HepG2 (cell line): ENCODE results near the gene CD79A. TPM values are rescaled to one million over a fixed set of nuclear protein-coding genes. Genes with fewer than 3 reads are reported as not detected.

Experiments
- ATAC-seq: fragments of 200-7000 bp; cut with Tn5 transposase; 3 replicates; pipeline ENCODE4 v1.9.1; 2020; ENCODE audit warnings: mild to moderate bottlenecking, moderate library complexity
- BruUV-seq: library from RNA; stranded (reverse); fragments of 400-500 nt; replicated peaks from 2 replicates; lab custom pipeline; 2021; lab: Mats Ljungman, UMichigan
- CTCF ChIA-PET: fragments of 300-600 bp; formaldehyde crosslinking; extraction: SDS; loops from one replicate; lab custom pipeline; 2021; ENCODE audit warnings: low total read pairs, inconsistent platforms, low intra/inter-chr PET ratio; lab: Yijun Ruan, JAX
- POLR2A ChIA-PET: fragments of 350-600 bp; sonication (Branson Sonifier 250); formaldehyde crosslinking; loops from one replicate; lab custom pipeline; 2020; ENCODE audit warnings: antibody characterized with exemption, inconsistent platforms; lab: Yijun Ruan, JAX
- DNase-seq: peaks from one replicate; pipeline ENCODE4 v3.0.0-alpha.2; 2015; ENCODE audit warnings: low spot score
- FAIRE-seq: peaks from 3 replicates; lab custom pipeline; 2011; peaks lifted over from hg19 to GRCh38; lab: Jason Lieb, UNC
- H2AFZ ChIP-seq: one replicate; pipeline ENCODE4 v1.6.1; 2011; ENCODE audit warnings: low read length, inconsistent platforms
- H3K27ac ChIP-seq: fragments of 300-600 bp; 3 replicates; pipeline ENCODE4 v1.8.0; 2011; ENCODE audit warnings: mixed run types, mild to moderate bottlenecking, mixed read lengths, low read length, inconsistent platforms; ENCODE audit not compliant: insufficient read depth; ENCODE audit errors: extremely low read length
- H3K27me3 ChIP-seq, 2 experiments: fragments of 200-600 bp in 1 of 2; 2 replicates in 1 of 2; 3 replicates in 1 of 2; pipeline versions ENCODE4 v1.6.0 to v1.8.0; 2011; ENCODE audit warnings: low read length in 2 of 2, mild to moderate bottlenecking in 2 of 2, moderate library complexity in 2 of 2, inconsistent platforms in 1 of 2; ENCODE audit not compliant: insufficient read depth in 2 of 2, control insufficient read depth in 1 of 2
- H3K36me3 ChIP-seq, 2 experiments: fragments of 200-600 bp in 1 of 2; replicated peaks in 1 of 2; 2 replicates in 1 of 2; 3 replicates in 1 of 2; pipeline versions ENCODE4 v1.5.1 to v1.8.0; 2011; ENCODE audit warnings: low read length in 2 of 2, inconsistent platforms in 1 of 2; ENCODE audit not compliant: insufficient read depth in 2 of 2, control insufficient read depth in 1 of 2
- H3K4me1 ChIP-seq: 2 replicates; pipeline ENCODE4 v1.5.1; 2012; ENCODE audit warnings: low read length, inconsistent platforms; ENCODE audit not compliant: insufficient read depth
- H3K4me2 ChIP-seq: 2 replicates; pipeline ENCODE4 v1.6.0; 2011; ENCODE audit warnings: low read depth, low read length, inconsistent platforms
- H3K4me3 ChIP-seq, 3 experiments: fragments of 200-600 bp in 1 of 3; sonication (generic), shearing (Covaris generic) in 1 of 3; replicated peaks in 1 of 3; 2 replicates each; pipeline ENCODE4 v1.5.1; 2011 to 2016; ENCODE audit warnings: low read length in 3 of 3, inconsistent platforms in 2 of 3, low read depth in 2 of 3, mild to moderate bottlenecking in 2 of 3, control low read depth in 1 of 3, mixed read lengths in 1 of 3; ENCODE audit not compliant: insufficient read depth in 1 of 3
- H3K79me2 ChIP-seq: one replicate; pipeline ENCODE4 v1.6.1; 2011; ENCODE audit warnings: low read length, inconsistent platforms; ENCODE audit not compliant: insufficient read depth
- H3K9ac ChIP-seq: 2 replicates; pipeline ENCODE4 v1.6.0; 2011; ENCODE audit warnings: mild to moderate bottlenecking, low read depth, low read length, inconsistent platforms; ENCODE audit not compliant: insufficient read depth
- H3K9me3 ChIP-seq: 2 replicates; pipeline ENCODE4 v1.5.1; 2012; ENCODE audit warnings: mild to moderate bottlenecking, low read length
- H4K20me1 ChIP-seq: 2 replicates; pipeline ENCODE4 v1.6.0; 2011; ENCODE audit warnings: inconsistent platforms, mild to moderate bottlenecking, low read length, moderate library complexity; ENCODE audit not compliant: insufficient read depth
- CBX1 ChIP-seq: IDR thresholded peaks from one replicate; pipeline ENCODE4 v1.6.1; 2016; ENCODE audit warnings: antibody characterized with exemption, low read depth
- NFYB ChIP-seq: sonication (generic); formaldehyde crosslinking; IDR thresholded peaks from 2 replicates; pipeline ENCODE4 v1.4.0; 2020; ENCODE audit warnings: missing genetic modification reagents
- POLR2A ChIP-seq, 2 experiments: IDR thresholded peaks; 2 replicates each; pipeline ENCODE4 v1.6.1; 2011; ENCODE audit warnings: low read depth in 2 of 2, low read length in 2 of 2, mild to moderate bottlenecking in 1 of 2, moderate library complexity in 1 of 2; ENCODE audit not compliant: insufficient read depth in 1 of 2
- TCF12 ChIP-seq, 2 experiments: fragments of 450-650 bp in 1 of 2; sonication (generic) in 1 of 2; formaldehyde crosslinking in 1 of 2; IDR thresholded peaks; 2 replicates each; pipeline versions ENCODE4 v1.6.1 to v1.8.0; 2017 to 2022; ENCODE audit warnings: antibody characterized with exemption in 1 of 2, mild to moderate bottlenecking in 1 of 2, missing genetic modification reagents in 1 of 2, moderate library complexity in 1 of 2
- TOPORS ChIP-seq: sonication (generic); formaldehyde crosslinking; IDR thresholded peaks from 2 replicates; pipeline ENCODE4 v1.8.0; 2023; ENCODE audit warnings: mild to moderate bottlenecking, missing genetic modification reagents
- ZBTB42 ChIP-seq: sonication (generic); formaldehyde crosslinking; IDR thresholded peaks from 2 replicates; pipeline ENCODE4 v1.5.0; 2020; ENCODE audit warnings: mild to moderate bottlenecking, missing genetic modification reagents
- ZFP82 ChIP-seq: sonication (generic); formaldehyde crosslinking; IDR thresholded peaks from 2 replicates; pipeline ENCODE4 v1.5.1; 2020; ENCODE audit warnings: mild to moderate bottlenecking, missing genetic modification reagents, borderline replicate concordance
- ZNF530 ChIP-seq: sonication (generic); formaldehyde crosslinking; IDR thresholded peaks from 2 replicates; pipeline ENCODE4 v1.5.0; 2020; ENCODE audit warnings: low read depth, mild to moderate bottlenecking, missing genetic modification reagents
- ZNF552 ChIP-seq: sonication (generic); formaldehyde crosslinking; IDR thresholded peaks from 2 replicates; pipeline ENCODE4 v1.9.0; 2022; ENCODE audit warnings: missing genetic modification reagents, mild to moderate bottlenecking, borderline replicate concordance
- ZNF644 ChIP-seq: IDR thresholded peaks from 2 replicates; pipeline ENCODE4 v1.6.1; 2016; ENCODE audit warnings: low read depth
- ZNF790 ChIP-seq: sonication (generic); formaldehyde crosslinking; IDR thresholded peaks from 2 replicates; pipeline ENCODE4 v1.8.0; 2022; ENCODE audit warnings: missing genetic modification reagents, mild to moderate bottlenecking, borderline replicate concordance
- WGBS: methylation state at CpG from one replicate; pipeline ENCODE4 v1.1.6; 2017; ENCODE audit warnings: low lambda C conversion rate; 5-methylcytosine and 5-hydroxymethylcytosine counted together
- in situ Hi-C: cut with HindIII; loops from 2 replicates; pipeline ENCODE4 v1.10.0; 2017; ENCODE audit warnings: low pct_unique_long_range_greater_than_20kb; ENCODE audit not compliant: extremely low pct_ligation_motif_present
- intact Hi-C: fragments of 100-400 bp; cut with micrococcal nuclease; formaldehyde crosslinking; loops from one replicate; pipeline ENCODE4 v1.10.0; 2022; ENCODE audit not compliant: unreplicated experiment
- polyA plus RNA-seq, 8 experiments: library from polyadenylated mRNA; depleted of rRNA in 3 of 8; stranded (reverse) in 7 of 8; unstranded in 1 of 8; fragments of >200 nt; fragmentation: Illumina TruSeq in 4 of 8; extraction: Trizol in 4 of 8; gene quantifications; 2 replicates each; pipeline versions ENCODE4 v1.2.1 to v1.2.3, GENCODE V29; 2011 to 2016; ENCODE audit warnings: low read depth in 4 of 8, missing spikeins in 1 of 8, mixed read lengths in 1 of 8; ENCODE audit not compliant: insufficient read depth in 1 of 8
- total RNA-seq, 5 experiments: library from RNA; depleted of rRNA; stranded (reverse); fragments of >200 nt; fragmentation: Illumina TruSeq; extraction: Trizol; gene quantifications; 2 replicates each; pipeline ENCODE4 v1.2.3, GENCODE V29; 2016; ENCODE audit warnings: low read depth in 1 of 5
- TF ChIP-seq, protein P1 (sequence below): sonication (generic); formaldehyde crosslinking; IDR thresholded peaks from 2 replicates; pipeline ENCODE4 v1.5.0; 2020; ENCODE audit warnings: mild to moderate bottlenecking, missing genetic modification reagents, borderline replicate concordance
- TF ChIP-seq, protein P2 (sequence below): sonication (generic); formaldehyde crosslinking; IDR thresholded peaks from 2 replicates; pipeline ENCODE4 v1.4.0; 2020; ENCODE audit warnings: low read depth, mild to moderate bottlenecking, missing genetic modification reagents
- TF ChIP-seq, protein P3 (sequence below): IDR thresholded peaks from 2 replicates; pipeline ENCODE4 v1.4.0; 2020; ENCODE audit warnings: mild to moderate bottlenecking, missing genetic modification reagents

CD79A gene
- total and polyA plus RNA-seq, 2 of the 13 experiments (the other 11 are each of a cell fraction or from before 2014, with no cell fraction given), result 0.24 to 0.33 TPM

DNA sequence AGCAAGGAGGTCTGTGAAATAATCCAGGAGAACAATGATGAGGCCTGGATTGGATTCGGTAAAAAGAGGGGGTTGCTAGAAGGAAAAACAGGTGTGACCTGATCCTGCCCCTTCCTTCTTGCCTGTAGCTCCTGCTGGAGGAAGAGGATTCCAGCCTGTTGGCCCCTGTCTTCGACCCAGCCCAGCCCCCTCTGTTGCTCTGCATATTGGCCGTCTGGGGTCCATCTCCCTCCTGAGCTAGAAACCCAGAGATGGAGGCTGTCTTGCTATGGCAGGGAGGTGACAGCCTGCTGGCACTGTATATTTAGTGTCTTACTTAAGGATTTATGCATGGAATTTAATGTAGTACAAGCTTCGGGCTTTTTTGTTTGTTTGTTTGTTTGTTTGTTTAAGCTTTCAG, 25.6 kb upstream of the CD79A start (continued):
- TF ChIP-seq, protein P1, sequence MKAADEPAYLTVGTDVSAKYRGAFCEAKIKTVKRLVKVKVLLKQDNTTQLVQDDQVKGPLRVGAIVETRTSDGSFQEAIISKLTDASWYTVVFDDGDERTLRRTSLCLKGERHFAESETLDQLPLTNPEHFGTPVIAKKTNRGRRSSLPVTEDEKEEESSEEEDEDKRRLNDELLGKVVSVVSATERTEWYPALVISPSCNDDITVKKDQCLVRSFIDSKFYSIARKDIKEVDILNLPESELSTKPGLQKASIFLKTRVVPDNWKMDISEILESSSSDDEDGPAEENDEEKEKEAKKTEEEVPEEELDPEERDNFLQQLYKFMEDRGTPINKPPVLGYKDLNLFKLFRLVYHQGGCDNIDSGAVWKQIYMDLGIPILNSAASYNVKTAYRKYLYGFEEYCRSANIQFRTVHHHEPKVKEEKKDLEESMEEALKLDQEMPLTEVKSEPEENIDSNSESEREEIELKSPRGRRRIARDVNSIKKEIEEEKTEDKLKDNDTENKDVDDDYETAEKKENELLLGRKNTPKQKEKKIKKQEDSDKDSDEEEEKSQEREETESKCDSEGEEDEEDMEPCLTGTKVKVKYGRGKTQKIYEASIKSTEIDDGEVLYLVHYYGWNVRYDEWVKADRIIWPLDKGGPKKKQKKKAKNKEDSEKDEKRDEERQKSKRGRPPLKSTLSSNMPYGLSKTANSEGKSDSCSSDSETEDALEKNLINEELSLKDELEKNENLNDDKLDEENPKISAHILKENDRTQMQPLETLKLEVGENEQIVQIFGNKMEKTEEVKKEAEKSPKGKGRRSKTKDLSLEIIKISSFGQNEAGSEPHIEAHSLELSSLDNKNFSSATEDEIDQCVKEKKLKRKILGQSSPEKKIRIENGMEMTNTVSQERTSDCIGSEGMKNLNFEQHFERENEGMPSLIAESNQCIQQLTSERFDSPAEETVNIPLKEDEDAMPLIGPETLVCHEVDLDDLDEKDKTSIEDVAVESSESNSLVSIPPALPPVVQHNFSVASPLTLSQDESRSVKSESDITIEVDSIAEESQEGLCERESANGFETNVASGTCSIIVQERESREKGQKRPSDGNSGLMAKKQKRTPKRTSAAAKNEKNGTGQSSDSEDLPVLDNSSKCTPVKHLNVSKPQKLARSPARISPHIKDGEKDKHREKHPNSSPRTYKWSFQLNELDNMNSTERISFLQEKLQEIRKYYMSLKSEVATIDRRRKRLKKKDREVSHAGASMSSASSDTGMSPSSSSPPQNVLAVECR (CRISPR knock-in tag), result no peak
- TF ChIP-seq ZNF790 (CRISPR knock-in tag) (no peak), ZBTB42 (CRISPR knock-in tag) (no peak), ZNF530 (CRISPR knock-in tag) (no peak), ZNF644 (CRISPR knock-in tag) (no peak), ZFP82 (CRISPR knock-in tag) (no peak)

DNA sequence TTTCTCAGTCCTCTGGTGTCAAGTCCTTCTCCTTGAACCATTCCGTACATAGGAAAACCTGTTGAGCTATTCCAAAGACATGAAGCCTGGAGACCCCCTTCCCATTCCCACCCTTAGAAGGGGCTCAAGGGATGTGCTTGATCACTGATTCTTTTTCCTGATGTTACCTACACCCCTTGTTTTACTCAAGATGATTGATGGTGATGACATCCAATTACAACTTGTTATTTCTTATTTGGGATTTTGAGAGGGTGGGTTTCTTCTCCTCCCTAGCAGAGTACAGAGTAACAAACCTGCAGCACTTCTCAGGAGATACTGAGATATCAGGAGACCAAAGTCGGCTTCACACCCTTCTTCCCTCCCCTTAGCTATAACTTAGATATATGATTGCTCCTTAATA, 23.7 kb upstream of the CD79A start:
- no peak overlapping the region for H3K9ac ChIP-seq
- no peak for ATAC-seq
- DNase-seq, result no peak
- no peaks in the 10 kb centered on the region for H3K79me2 ChIP-seq
- H3K27ac ChIP-seq, result no peak overlapping the region
- H4K20me1 ChIP-seq, result no peaks in the 10 kb centered on the region
- H3K4me2 ChIP-seq, result no peak overlapping the region
- H3K36me3 ChIP-seq, result no peaks in the 10 kb centered on the region
- no peak for FAIRE-seq
- ChIA-PET CTCF (no interaction called here), POLR2A (no interaction called here)
- H3K4me3 ChIP-seq, result no peak overlapping the region
- no peaks in the 10 kb centered on the region for H3K9me3 ChIP-seq
- in situ Hi-C loops (no loop called here), intact Hi-C loops (no loop called here)
- BruUV-seq, result no TSS peak
- H2AFZ ChIP-seq, result no peak overlapping the region
- 0% methylated on average over 2 of the region's 2 CpGs for WGBS
- no peaks in the 10 kb centered on the region for H3K4me1 ChIP-seq
- peaks cover 1 to 49% of the 10 kb centered on the region in 2 experiments; a peak in 4 of 5 replicates for H3K27me3 ChIP-seq
- TF ChIP-seq, protein P2, sequence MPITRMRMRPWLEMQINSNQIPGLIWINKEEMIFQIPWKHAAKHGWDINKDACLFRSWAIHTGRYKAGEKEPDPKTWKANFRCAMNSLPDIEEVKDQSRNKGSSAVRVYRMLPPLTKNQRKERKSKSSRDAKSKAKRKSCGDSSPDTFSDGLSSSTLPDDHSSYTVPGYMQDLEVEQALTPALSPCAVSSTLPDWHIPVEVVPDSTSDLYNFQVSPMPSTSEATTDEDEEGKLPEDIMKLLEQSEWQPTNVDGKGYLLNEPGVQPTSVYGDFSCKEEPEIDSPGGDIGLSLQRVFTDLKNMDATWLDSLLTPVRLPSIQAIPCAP, result no peak
- TF ChIP-seq TOPORS (CRISPR knock-in tag) (no peak), ZNF552 (CRISPR knock-in tag) (no peak), CBX1 (no peak), NFYB (CRISPR knock-in tag) (no peak), TCF12 (IDR thresholded peaks at IDR 0.05) (no peak), TCF12 (CRISPR knock-in tag; IDR thresholded peaks at IDR 0.05) (no peak), POLR2A (IDR thresholded peaks at IDR 0.05; ENCODE audit: insufficient read depth in 1 of 2, low read depth in 2 of 2, low read length in 2 of 2) (no peak)
- TF ChIP-seq, protein P3, sequence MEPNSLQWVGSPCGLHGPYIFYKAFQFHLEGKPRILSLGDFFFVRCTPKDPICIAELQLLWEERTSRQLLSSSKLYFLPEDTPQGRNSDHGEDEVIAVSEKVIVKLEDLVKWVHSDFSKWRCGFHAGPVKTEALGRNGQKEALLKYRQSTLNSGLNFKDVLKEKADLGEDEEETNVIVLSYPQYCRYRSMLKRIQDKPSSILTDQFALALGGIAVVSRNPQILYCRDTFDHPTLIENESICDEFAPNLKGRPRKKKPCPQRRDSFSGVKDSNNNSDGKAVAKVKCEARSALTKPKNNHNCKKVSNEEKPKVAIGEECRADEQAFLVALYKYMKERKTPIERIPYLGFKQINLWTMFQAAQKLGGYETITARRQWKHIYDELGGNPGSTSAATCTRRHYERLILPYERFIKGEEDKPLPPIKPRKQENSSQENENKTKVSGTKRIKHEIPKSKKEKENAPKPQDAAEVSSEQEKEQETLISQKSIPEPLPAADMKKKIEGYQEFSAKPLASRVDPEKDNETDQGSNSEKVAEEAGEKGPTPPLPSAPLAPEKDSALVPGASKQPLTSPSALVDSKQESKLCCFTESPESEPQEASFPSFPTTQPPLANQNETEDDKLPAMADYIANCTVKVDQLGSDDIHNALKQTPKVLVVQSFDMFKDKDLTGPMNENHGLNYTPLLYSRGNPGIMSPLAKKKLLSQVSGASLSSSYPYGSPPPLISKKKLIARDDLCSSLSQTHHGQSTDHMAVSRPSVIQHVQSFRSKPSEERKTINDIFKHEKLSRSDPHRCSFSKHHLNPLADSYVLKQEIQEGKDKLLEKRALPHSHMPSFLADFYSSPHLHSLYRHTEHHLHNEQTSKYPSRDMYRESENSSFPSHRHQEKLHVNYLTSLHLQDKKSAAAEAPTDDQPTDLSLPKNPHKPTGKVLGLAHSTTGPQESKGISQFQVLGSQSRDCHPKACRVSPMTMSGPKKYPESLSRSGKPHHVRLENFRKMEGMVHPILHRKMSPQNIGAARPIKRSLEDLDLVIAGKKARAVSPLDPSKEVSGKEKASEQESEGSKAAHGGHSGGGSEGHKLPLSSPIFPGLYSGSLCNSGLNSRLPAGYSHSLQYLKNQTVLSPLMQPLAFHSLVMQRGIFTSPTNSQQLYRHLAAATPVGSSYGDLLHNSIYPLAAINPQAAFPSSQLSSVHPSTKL (CRISPR knock-in tag), result no peak
